K562 (cell line): ENCODE measurements around the gene PLEKHA5. TPM values are rescaled to one million over a fixed set of nuclear protein-coding genes. Genes with fewer than 3 reads are reported as not detected.

ENCODE experiments used
- ATAC-seq: fragments of 200-7000 bp; cut with Tn5 transposase; 3 replicates; pipeline ENCODE4 v1.9.1; 2020; ENCODE audit warnings: moderate library complexity
- BruUV-seq: library from RNA; stranded (reverse); fragments of 400-500 nt; replicated peaks from 2 replicates; lab custom pipeline; 2021; lab: Mats Ljungman, UMichigan
- CTCF ChIA-PET: fragments of 300-600 bp; formaldehyde crosslinking; extraction: SDS; loops from one replicate; lab custom pipeline; 2021; ENCODE audit warnings: low intra/inter-chr PET ratio; lab: Yijun Ruan, JAX
- POLR2A ChIA-PET: fragments of 300-600, 350-650 bp; sonication (Branson Sonifier 250); formaldehyde crosslinking; extraction: SDS; loops from one replicate; lab custom pipeline; 2021; ENCODE audit warnings: antibody characterized with exemption, inconsistent platforms; lab: Yijun Ruan, JAX
- DNase-seq, 4 experiments: peaks; one replicate each; pipeline versions ENCODE4 v3.0.0 to v3.0.0-alpha.2; 2011 to 2018; ENCODE audit warnings: low spot score in 3 of 4, mixed read lengths in 3 of 4; ENCODE audit errors: extremely low read depth in 1 of 4
- FAIRE-seq: peaks from 2 replicates; lab custom pipeline; 2011; peaks lifted over from hg19 to GRCh38; lab: Jason Lieb, UNC
- H2AFZ ChIP-seq: 2 replicates; pipeline ENCODE4 v1.6.0; 2011; ENCODE audit warnings: low read depth, low read length, control low read depth, inconsistent platforms
- H3K27ac ChIP-seq: fragments of 200-600 bp; 3 replicates; pipeline ENCODE4 v1.8.0; 2011; ENCODE audit warnings: low read depth, mild to moderate bottlenecking, control low read depth, inconsistent platforms, low read length, moderate library complexity, mixed read lengths; ENCODE audit errors: extremely low read depth
- H3K27me3 ChIP-seq, 2 experiments: fragments of 300-600 bp in 1 of 2; 2 replicates in 1 of 2; 3 replicates in 1 of 2; pipeline versions ENCODE4 v1.6.0 to v1.8.0; 2011; ENCODE audit warnings: inconsistent platforms in 2 of 2, low read length in 2 of 2, mild to moderate bottlenecking in 1 of 2, mixed read lengths in 1 of 2, moderate library complexity in 1 of 2; ENCODE audit not compliant: control insufficient read depth in 2 of 2, insufficient read depth in 2 of 2
- H3K36me3 ChIP-seq: fragments of 300-600 bp; 3 replicates; pipeline ENCODE4 v1.8.0; 2011; ENCODE audit warnings: mild to moderate bottlenecking, low read length, inconsistent platforms; ENCODE audit not compliant: control insufficient read depth, insufficient read depth
- H3K4me1 ChIP-seq, 2 experiments: fragments of 200-600 bp in 1 of 2; replicated peaks in 1 of 2; 2 replicates in 1 of 2; 3 replicates in 1 of 2; pipeline versions ENCODE4 v1.5.1 to v1.8.0; 2011; ENCODE audit warnings: inconsistent platforms in 2 of 2, low read length in 2 of 2, mild to moderate bottlenecking in 1 of 2, mixed read lengths in 1 of 2, moderate library complexity in 1 of 2; ENCODE audit not compliant: control insufficient read depth in 2 of 2, insufficient read depth in 2 of 2
- H3K4me2 ChIP-seq: 2 replicates; pipeline ENCODE4 v1.6.1; 2011; ENCODE audit warnings: low read length, control low read depth, inconsistent platforms, mixed read lengths; ENCODE audit not compliant: insufficient read depth
- H3K4me3 ChIP-seq: fragments of 200-600 bp; sonication (generic), shearing (Covaris generic); 2 replicates; pipeline ENCODE4 v1.5.1; 2016; ENCODE audit warnings: control low read depth, inconsistent platforms
- H3K79me2 ChIP-seq: fragments of 200-600 bp; 3 replicates; pipeline ENCODE4 v1.8.0; 2011; ENCODE audit warnings: low read length, inconsistent platforms; ENCODE audit not compliant: control insufficient read depth, insufficient read depth
- H3K9ac ChIP-seq, 2 experiments: 2 replicates each; pipeline versions ENCODE4 v1.6.0 to v1.6.1; 2011; ENCODE audit warnings: low read depth in 2 of 2, low read length in 2 of 2, control low read depth in 1 of 2, inconsistent platforms in 1 of 2, mild to moderate bottlenecking in 1 of 2, mixed read lengths in 1 of 2; ENCODE audit not compliant: insufficient read depth in 1 of 2
- H3K9me1 ChIP-seq: one replicate; pipeline ENCODE4 v1.6.0; 2011; ENCODE audit warnings: inconsistent platforms, mild to moderate bottlenecking, low read length, moderate library complexity; ENCODE audit not compliant: control insufficient read depth, insufficient read depth
- H3K9me3 ChIP-seq: replicated peaks from 2 replicates; pipeline ENCODE4 v1.5.1; 2011; ENCODE audit warnings: low read depth, low read length, inconsistent platforms; ENCODE audit not compliant: control insufficient read depth, insufficient read depth
- H4K20me1 ChIP-seq: replicated peaks from 2 replicates; pipeline ENCODE4 v1.6.1; 2011; ENCODE audit warnings: low read length, inconsistent platforms, mixed read lengths; ENCODE audit not compliant: control insufficient read depth, insufficient read depth
- KAT8 ChIP-seq: fragments of 450-650 bp; IDR thresholded peaks from 2 replicates; pipeline ENCODE4 v1.6.1; 2016; ENCODE audit warnings: low read depth, mild to moderate bottlenecking
- MXD1 ChIP-seq: fragments of 250-450 bp; sonication (Bioruptor Pico); IDR thresholded peaks from 2 replicates; pipeline ENCODE4 v1.8.0; 2021; ENCODE audit warnings: borderline replicate concordance, mild to moderate bottlenecking, moderate library complexity; ENCODE audit not compliant: poor library complexity, severe bottlenecking
- TAF7 ChIP-seq: fragments of 450-650 bp; IDR thresholded peaks from 2 replicates; pipeline ENCODE4 v1.6.1; 2016; ENCODE audit warnings: missing genetic modification characterization, missing compliant biosample characterization
- ZNF274 ChIP-seq: IDR thresholded peaks from 2 replicates; pipeline ENCODE4 v1.6.1; 2011; ENCODE audit warnings: low read depth, mild to moderate bottlenecking, low read length, moderate library complexity, borderline replicate concordance
- WGBS: fragments of 100-300 bp; shearing (Covaris generic); methylation state at CpG from one replicate; pipeline ENCODE4 v1.1.6; 2016; ENCODE audit warnings: low coverage, mixed read lengths; ENCODE audit not compliant: insufficient coverage; ENCODE audit errors: missing lambda C conversion rate; 5-methylcytosine and 5-hydroxymethylcytosine counted together
- in situ Hi-C: fragments of 300-500 bp; cut with MboI; formaldehyde crosslinking; loops from 4 replicates; pipeline ENCODE4 v1.15.0; 2018; ENCODE audit warnings: inconsistent platforms, mixed read lengths
- intact Hi-C: fragments of 100-400 bp; cut with micrococcal nuclease; formaldehyde crosslinking; loops from 2 replicates; pipeline ENCODE4 v1.14.2; 2022
- polyA plus RNA-seq, 8 experiments: library from polyadenylated mRNA; depleted of rRNA in 4 of 8; stranded (reverse) in 5 of 8; unstranded in 3 of 8; fragments of >200 nt; fragmentation: Nextera tagmentation in 2 of 8; fragmentation: Illumina TruSeq in 1 of 8; extraction: Ambion mirVana in 2 of 8; extraction: Trizol in 1 of 8; gene quantifications; 2 replicates each; pipeline versions ENCODE4 v1.2.1 to v1.2.3, GENCODE V29; 2011 to 2014; ENCODE audit warnings: inconsistent platforms in 1 of 8, missing spikeins in 1 of 8
- total RNA-seq, 7 experiments: library from RNA; depleted of rRNA in 6 of 7; stranded (reverse); fragments of >200 nt in 6 of 7; fragmentation: Illumina TruSeq in 2 of 7; extraction: Trizol in 2 of 7; gene quantifications; 2 replicates each; pipeline versions ENCODE4 v1.2.1 to v1.2.3, GENCODE V29; 2011 to 2021; ENCODE audit warnings: low replicate concordance in 1 of 7
- TF ChIP-seq, protein P1 (sequence below): fragments of 450-650 bp; IDR thresholded peaks from one replicate; pipeline ENCODE4 v1.6.1; 2018; ENCODE audit warnings: mild to moderate bottlenecking, moderate library complexity; ENCODE audit not compliant: partially characterized antibody

PLEKHA5 gene
- total and polyA plus RNA-seq, 9 of the 15 experiments (the other 6 are each of a cell fraction or from before 2014, with no cell fraction given), result 7.2 to 26.2 (median 17.4) TPM

DNA sequence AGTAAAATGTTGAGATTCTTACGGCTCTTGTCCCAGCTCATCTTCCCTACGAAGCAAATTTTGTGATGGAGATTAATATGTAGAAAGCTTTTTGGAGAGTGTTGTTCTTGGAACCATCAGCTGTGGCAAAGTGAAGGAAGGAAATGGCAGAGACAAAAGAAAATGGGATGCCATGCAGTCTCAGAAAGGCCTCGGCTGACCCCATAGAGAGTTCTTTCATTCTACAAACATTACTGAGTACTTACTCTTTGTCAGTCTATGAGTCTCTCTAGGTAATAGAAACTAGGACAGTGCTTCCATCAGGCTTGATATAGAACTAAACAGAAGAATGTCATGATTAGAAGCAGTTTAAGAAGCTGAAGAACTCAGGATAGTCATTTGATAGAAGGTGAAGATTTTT is 134.1 kb downstream of the PLEKHA5 start:
- in situ Hi-C loops (no loop called here), intact Hi-C loops (no loop called here)
- Histone ChIP-seq H3K9ac (no peak overlapping the region), H3K9me3 (no peaks in the 10 kb centered on the region), H3K4me3 (no peak overlapping the region), H3K27ac (no peak overlapping the region), H3K4me2 (no peak overlapping the region), H3K36me3 (peaks cover 8% of the 10 kb centered on the region; the same call in 1 of the 3 replicates), H3K27me3 (no peaks in the 10 kb centered on the region)
- WGBS, result 88% methylated on average over 3 of the region's 3 CpGs
- DNase-seq, result no peak
- CTCF ChIA-PET, result no interaction called here
- TF ChIP-seq KAT8 (no peak), MXD1 (no peak), TAF7 (tag) (no peak), ZNF274 (no peak)
- TF ChIP-seq, protein P1, sequence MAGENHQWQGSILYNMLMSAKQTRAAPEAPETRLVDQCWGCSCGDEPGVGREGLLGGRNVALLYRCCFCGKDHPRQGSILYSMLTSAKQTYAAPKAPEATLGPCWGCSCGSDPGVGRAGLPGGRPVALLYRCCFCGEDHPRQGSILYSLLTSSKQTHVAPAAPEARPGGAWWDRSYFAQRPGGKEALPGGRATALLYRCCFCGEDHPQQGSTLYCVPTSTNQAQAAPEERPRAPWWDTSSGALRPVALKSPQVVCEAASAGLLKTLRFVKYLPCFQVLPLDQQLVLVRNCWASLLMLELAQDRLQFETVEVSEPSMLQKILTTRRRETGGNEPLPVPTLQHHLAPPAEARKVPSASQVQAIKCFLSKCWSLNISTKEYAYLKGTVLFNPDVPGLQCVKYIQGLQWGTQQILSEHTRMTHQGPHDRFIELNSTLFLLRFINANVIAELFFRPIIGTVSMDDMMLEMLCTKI, result no peak
- TF ChIP-seq, all 486 proteins: peak for 0
- POLR2A ChIA-PET, result no interaction called here
- H3K4me1 ChIP-seq, result no peaks in the 10 kb centered on the region
- H2AFZ ChIP-seq, result no peak overlapping the region
- ATAC-seq (no peak), FAIRE-seq (no peak)
- BruUV-seq, result no TSS peak
- no peaks in the 10 kb centered on the region for H3K9me1 ChIP-seq
- no peaks in the 10 kb centered on the region for H4K20me1 ChIP-seq
- H3K79me2 ChIP-seq, result no peaks in the 10 kb centered on the region
